ENCODE data around the gene POLR2L.

DNA sequence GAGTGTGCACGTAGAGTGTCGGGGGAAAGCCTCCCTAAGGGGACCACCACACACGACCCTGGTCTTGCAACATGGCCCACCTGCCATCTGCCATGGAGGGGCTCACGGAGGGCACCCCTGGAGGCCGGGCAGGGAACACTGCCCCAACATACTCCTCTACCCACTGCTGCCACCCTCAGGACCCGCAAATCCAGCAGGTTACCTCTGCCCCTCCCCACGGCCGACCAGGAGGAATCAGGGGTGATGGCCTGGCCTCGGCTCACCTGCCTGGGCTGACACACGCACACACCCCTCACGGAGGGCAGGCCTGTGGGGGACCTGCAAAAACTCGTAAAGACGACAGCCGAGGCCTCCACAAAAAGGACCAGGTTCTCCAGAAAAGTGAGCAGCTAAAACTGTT, 38.1 kb upstream of the POLR2L start:
- TF ChIP-seq, protein P1, sequence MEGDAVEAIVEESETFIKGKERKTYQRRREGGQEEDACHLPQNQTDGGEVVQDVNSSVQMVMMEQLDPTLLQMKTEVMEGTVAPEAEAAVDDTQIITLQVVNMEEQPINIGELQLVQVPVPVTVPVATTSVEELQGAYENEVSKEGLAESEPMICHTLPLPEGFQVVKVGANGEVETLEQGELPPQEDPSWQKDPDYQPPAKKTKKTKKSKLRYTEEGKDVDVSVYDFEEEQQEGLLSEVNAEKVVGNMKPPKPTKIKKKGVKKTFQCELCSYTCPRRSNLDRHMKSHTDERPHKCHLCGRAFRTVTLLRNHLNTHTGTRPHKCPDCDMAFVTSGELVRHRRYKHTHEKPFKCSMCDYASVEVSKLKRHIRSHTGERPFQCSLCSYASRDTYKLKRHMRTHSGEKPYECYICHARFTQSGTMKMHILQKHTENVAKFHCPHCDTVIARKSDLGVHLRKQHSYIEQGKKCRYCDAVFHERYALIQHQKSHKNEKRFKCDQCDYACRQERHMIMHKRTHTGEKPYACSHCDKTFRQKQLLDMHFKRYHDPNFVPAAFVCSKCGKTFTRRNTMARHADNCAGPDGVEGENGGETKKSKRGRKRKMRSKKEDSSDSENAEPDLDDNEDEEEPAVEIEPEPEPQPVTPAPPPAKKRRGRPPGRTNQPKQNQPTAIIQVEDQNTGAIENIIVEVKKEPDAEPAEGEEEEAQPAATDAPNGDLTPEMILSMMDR (IDR thresholded peaks at IDR 0.05; ENCODE audit: insufficient read depth, low read length, poor library complexity, severe bottlenecking) = no peak
- no peak for TF ChIP-seq EZH2phosphoT487 (conservative IDR thresholded peaks at IDR 0.05; ENCODE audit: low read length)
